SKM-1 (cell line): ENCODE measurements around the gene ZNF226.
"Not testable (repeated sequence)": the region's sequence is repeated elsewhere in the genome, so short reads cannot be mapped to it uniquely, and the experiment has no call there.

Source experiments
- DNase-seq: peaks from one replicate; lab custom pipeline; 2025; ENCODE audit not compliant: unreplicated experiment; lab: John Stamatoyannopoulos, UW

The ZNF226 gene

GRCh38 chr19:44207126-44207803 is 42.4 kb downstream of the ZNF226 start:
- DNase-seq = no peak

- DNase-seq = no peak
Observed at GRCh38 chr19:44212250-44212865, 47.5 kb downstream of the ZNF226 start, which contains the start of gene ZNF227. Gene ZNF227 (plus strand): TSS chr19:44212532. CDS start chr19:44217793, 5,261 bp downstream.

- no peak for DNase-seq
Observed at GRCh38 chr19:44212866-44213346, 48.0 kb downstream of the ZNF226 start.

- DNase-seq = not testable (repeated sequence)
Observed at GRCh38 chr19:44219926-44220325, 55.0 kb downstream of the ZNF226 start.

- not testable (repeated sequence) for DNase-seq
Observed at GRCh38 chr19:44220761-44221160, 55.9 kb downstream of the ZNF226 start.

- not testable (repeated sequence) for DNase-seq
Observed at GRCh38 chr19:44221291-44221690, 56.4 kb downstream of the ZNF226 start.
